ENCODE results near the gene CCT5.

- TF ChIP-seq, protein P1, sequence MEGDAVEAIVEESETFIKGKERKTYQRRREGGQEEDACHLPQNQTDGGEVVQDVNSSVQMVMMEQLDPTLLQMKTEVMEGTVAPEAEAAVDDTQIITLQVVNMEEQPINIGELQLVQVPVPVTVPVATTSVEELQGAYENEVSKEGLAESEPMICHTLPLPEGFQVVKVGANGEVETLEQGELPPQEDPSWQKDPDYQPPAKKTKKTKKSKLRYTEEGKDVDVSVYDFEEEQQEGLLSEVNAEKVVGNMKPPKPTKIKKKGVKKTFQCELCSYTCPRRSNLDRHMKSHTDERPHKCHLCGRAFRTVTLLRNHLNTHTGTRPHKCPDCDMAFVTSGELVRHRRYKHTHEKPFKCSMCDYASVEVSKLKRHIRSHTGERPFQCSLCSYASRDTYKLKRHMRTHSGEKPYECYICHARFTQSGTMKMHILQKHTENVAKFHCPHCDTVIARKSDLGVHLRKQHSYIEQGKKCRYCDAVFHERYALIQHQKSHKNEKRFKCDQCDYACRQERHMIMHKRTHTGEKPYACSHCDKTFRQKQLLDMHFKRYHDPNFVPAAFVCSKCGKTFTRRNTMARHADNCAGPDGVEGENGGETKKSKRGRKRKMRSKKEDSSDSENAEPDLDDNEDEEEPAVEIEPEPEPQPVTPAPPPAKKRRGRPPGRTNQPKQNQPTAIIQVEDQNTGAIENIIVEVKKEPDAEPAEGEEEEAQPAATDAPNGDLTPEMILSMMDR (IDR thresholded peaks at IDR 0.05; ENCODE audit: low read depth, low read length), result no peak
- no peak for TF ChIP-seq EZH2phosphoT487 (IDR thresholded peaks at IDR 0.05; ENCODE audit: low read depth)
These were observed 51.2 kb downstream of the CCT5 start for GRCh38 chr5:10301266-10301665.

Measured in OCI-LY3 (cell line).